Measurements from ENCODE around the gene DDIT3.

The DDIT3 gene

GRCh38 chr12:57553343-57554202 lies 33.3 kb upstream of the DDIT3 start:
- H3K4me1 ChIP-seq (ENCODE audit: control insufficient read depth, insufficient read depth, low read length, poor library complexity, severe bottlenecking): peaks cover 17% of the 10 kb centered on the region
- no peak overlapping the region for H3K4me3 ChIP-seq (ENCODE audit: extremely low read depth, insufficient read depth, low read length, poor library complexity, severe bottlenecking)
- H3K9me3 ChIP-seq (ENCODE audit: control insufficient read depth, low read length): no peaks in the 10 kb centered on the region
- H3K27ac ChIP-seq (ENCODE audit: low read depth, low read length, severe bottlenecking): no peak overlapping the region
- H3K36me3 ChIP-seq (ENCODE audit: control insufficient read depth, insufficient read depth, low read length): no peaks in the 10 kb centered on the region
- 89 to 91% methylated on average over 4 of the region's 7 CpGs for whole genome bisulfite sequencing, 2 experiments (ENCODE audit: insufficient coverage in 2 of 2)

DNA sequence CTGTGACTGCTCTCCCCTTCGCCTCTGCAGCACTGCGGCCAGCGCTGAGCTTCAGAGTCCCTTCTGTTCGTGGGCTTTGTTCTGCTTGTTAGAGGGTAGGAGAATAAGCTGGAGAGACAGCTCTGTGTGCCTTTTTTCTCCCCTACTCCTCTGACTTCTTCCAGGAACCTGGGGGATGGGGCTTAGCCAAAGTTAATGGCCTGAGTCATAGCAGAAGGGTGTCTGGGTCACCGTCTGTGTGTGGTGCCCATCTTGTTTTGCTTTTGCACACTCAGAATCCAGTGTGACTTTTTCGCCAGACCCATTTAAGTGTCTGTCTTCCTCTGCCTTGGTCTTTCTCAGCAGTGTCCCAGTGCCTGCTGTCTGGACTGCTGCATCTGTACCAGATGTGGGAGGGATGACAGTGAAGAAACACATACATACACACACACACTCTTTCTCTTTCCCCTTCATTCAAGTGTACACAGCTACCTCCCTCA lies 32.6 kb upstream of the DDIT3 start:
- peaks cover 17% of the 10 kb centered on the region for H3K4me1 ChIP-seq (ENCODE audit: control insufficient read depth, insufficient read depth, low read length, poor library complexity, severe bottlenecking)
- no peak overlapping the region for H3K4me3 ChIP-seq (ENCODE audit: extremely low read depth, insufficient read depth, low read length, poor library complexity, severe bottlenecking)
- no peaks in the 10 kb centered on the region for H3K36me3 ChIP-seq (ENCODE audit: control insufficient read depth, insufficient read depth, low read length)
- 48 to 65% methylated on average over 2 of the region's 6 CpGs for WGBS, 2 experiments (ENCODE audit: insufficient coverage in 2 of 2)
- H3K9me3 ChIP-seq (ENCODE audit: control insufficient read depth, low read length): no peaks in the 10 kb centered on the region
- peak overlapping the region; percentile 51 for H3K27ac ChIP-seq (ENCODE audit: low read depth, low read length, severe bottlenecking)

- Histone ChIP-seq H3K36me3 (ENCODE audit: control insufficient read depth, insufficient read depth, low read length) (no peaks in the 10 kb centered on the region), H3K27ac (ENCODE audit: low read depth, low read length, severe bottlenecking) (peak overlapping the region; percentile 51), H3K4me1 (ENCODE audit: control insufficient read depth, insufficient read depth, low read length, poor library complexity, severe bottlenecking) (peaks cover 17% of the 10 kb centered on the region), H3K4me3 (ENCODE audit: extremely low read depth, insufficient read depth, low read length, poor library complexity, severe bottlenecking) (no peak overlapping the region), H3K9me3 (ENCODE audit: control insufficient read depth, low read length) (no peaks in the 10 kb centered on the region)
- WGBS, 2 experiments (ENCODE audit: insufficient coverage in 2 of 2): 86% methylated on average over 1 of the region's 2 CpGs; no CpG with 5 or more reads in 1 of the 2 experiments
Measured at GRCh38 chr12:57552306-57552651, 32.0 kb upstream of the DDIT3 start.

GRCh38 chr12:57551637-57552305 lies 31.5 kb upstream of the DDIT3 start:
- 57% methylated on average over 1 of the region's 3 CpGs; no CpG with 5 or more reads in 1 of the 2 experiments for WGBS, 2 experiments (ENCODE audit: insufficient coverage in 2 of 2)
- Histone ChIP-seq H3K4me3 (ENCODE audit: extremely low read depth, insufficient read depth, low read length, poor library complexity, severe bottlenecking) (no peak overlapping the region), H3K9me3 (ENCODE audit: control insufficient read depth, low read length) (no peaks in the 10 kb centered on the region), H3K4me1 (ENCODE audit: control insufficient read depth, insufficient read depth, low read length, poor library complexity, severe bottlenecking) (peaks cover 17% of the 10 kb centered on the region), H3K36me3 (ENCODE audit: control insufficient read depth, insufficient read depth, low read length) (no peaks in the 10 kb centered on the region), H3K27ac (ENCODE audit: low read depth, low read length, severe bottlenecking) (no peak overlapping the region)

GRCh38 chr12:57550641-57551549 lies 30.6 kb upstream of the DDIT3 start:
- 27 to 47% methylated on average over 3 of the region's 7 CpGs for WGBS, 2 experiments (ENCODE audit: insufficient coverage in 2 of 2)
- peaks cover under 1% of the 10 kb centered on the region for H3K36me3 ChIP-seq (ENCODE audit: control insufficient read depth, insufficient read depth, low read length)
- no peak overlapping the region for H3K27ac ChIP-seq (ENCODE audit: low read depth, low read length, severe bottlenecking)
- H3K4me1 ChIP-seq (ENCODE audit: control insufficient read depth, insufficient read depth, low read length, poor library complexity, severe bottlenecking): peaks cover 20% of the 10 kb centered on the region
- no peaks in the 10 kb centered on the region for H3K9me3 ChIP-seq (ENCODE audit: control insufficient read depth, low read length)
- H3K4me3 ChIP-seq (ENCODE audit: extremely low read depth, insufficient read depth, low read length, poor library complexity, severe bottlenecking): peak overlapping the region; percentile 43

GRCh38 chr12:57549909-57550640 lies 29.8 kb upstream of the DDIT3 start, which contains the start of gene KIF5A:
Gene KIF5A (plus strand): TSS chr12:57550044. CDS start chr12:57550272, 228 bp downstream.
- peaks cover 9% of the 10 kb centered on the region for H3K36me3 ChIP-seq (ENCODE audit: control insufficient read depth, insufficient read depth, low read length)

GRCh38 chr12:57549203-57549908 lies 29.0 kb upstream of the DDIT3 start:
- H3K27ac ChIP-seq (ENCODE audit: low read depth, low read length, severe bottlenecking): no peak overlapping the region
- H3K4me3 ChIP-seq (ENCODE audit: extremely low read depth, insufficient read depth, low read length, poor library complexity, severe bottlenecking): peak overlapping the region; percentile 43
- 42 to 59% methylated on average over 5 to 10 of the region's 13 CpGs for WGBS, 2 experiments (ENCODE audit: insufficient coverage in 2 of 2)

More at GRCh38 chr12:57549909-57550640, 29.8 kb upstream of the DDIT3 start, which contains the start of gene KIF5A:
- Histone ChIP-seq H3K4me3 (ENCODE audit: extremely low read depth, insufficient read depth, low read length, poor library complexity, severe bottlenecking) (peak within 1 kb of the TSS; percentile 43), H3K9me3 (ENCODE audit: control insufficient read depth, low read length) (no peaks in the 10 kb centered on the region), H3K4me1 (ENCODE audit: control insufficient read depth, insufficient read depth, low read length, poor library complexity, severe bottlenecking) (peaks cover 25% of the 10 kb centered on the region), H3K27ac (ENCODE audit: low read depth, low read length, severe bottlenecking) (no peak within 1 kb of the TSS)
- WGBS, 2 experiments (ENCODE audit: insufficient coverage in 2 of 2): 1% methylated on average over 40 to 41 of the region's 52 CpGs

GRCh38 chr12:57548488-57548887 lies 28.2 kb upstream of the DDIT3 start:
- Histone ChIP-seq H3K27ac (ENCODE audit: low read depth, low read length, severe bottlenecking) (no peak overlapping the region), H3K4me3 (ENCODE audit: extremely low read depth, insufficient read depth, low read length, poor library complexity, severe bottlenecking) (no peak overlapping the region), H3K36me3 (ENCODE audit: control insufficient read depth, insufficient read depth, low read length) (peaks cover 18% of the 10 kb centered on the region), H3K9me3 (ENCODE audit: control insufficient read depth, low read length) (no peaks in the 10 kb centered on the region), H3K4me1 (ENCODE audit: control insufficient read depth, insufficient read depth, low read length, poor library complexity, severe bottlenecking) (peaks cover 23% of the 10 kb centered on the region)
- no CpG with 5 or more reads among the region's 2 CpGs for WGBS, 2 experiments (ENCODE audit: insufficient coverage in 2 of 2)

More at GRCh38 chr12:57549203-57549908, 29.0 kb upstream of the DDIT3 start:
- Histone ChIP-seq H3K36me3 (ENCODE audit: control insufficient read depth, insufficient read depth, low read length) (peaks cover 14% of the 10 kb centered on the region), H3K4me1 (ENCODE audit: control insufficient read depth, insufficient read depth, low read length, poor library complexity, severe bottlenecking) (peaks cover 25% of the 10 kb centered on the region), H3K9me3 (ENCODE audit: control insufficient read depth, low read length) (no peaks in the 10 kb centered on the region)

DNA sequence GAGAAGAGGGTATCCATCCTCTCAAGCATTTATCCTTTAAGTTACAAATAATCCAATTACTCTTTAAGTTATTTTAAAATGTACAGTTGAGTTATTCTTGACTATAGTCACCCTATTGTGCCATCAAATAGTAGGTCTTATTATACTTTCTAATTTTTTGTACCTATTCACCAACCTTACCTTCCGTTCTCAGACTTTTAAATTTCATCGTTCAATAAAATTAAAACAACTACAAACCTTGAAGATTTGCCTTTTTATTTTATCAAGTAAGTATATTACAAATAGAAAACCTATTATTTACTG lies 27.6 kb upstream of the DDIT3 start:
- Histone ChIP-seq H3K4me1 (ENCODE audit: control insufficient read depth, insufficient read depth, low read length, poor library complexity, severe bottlenecking) (peaks cover 18% of the 10 kb centered on the region), H3K4me3 (ENCODE audit: extremely low read depth, insufficient read depth, low read length, poor library complexity, severe bottlenecking) (no peak overlapping the region), H3K36me3 (ENCODE audit: control insufficient read depth, insufficient read depth, low read length) (peaks cover 21% of the 10 kb centered on the region), H3K9me3 (ENCODE audit: control insufficient read depth, low read length) (no peaks in the 10 kb centered on the region), H3K27ac (ENCODE audit: low read depth, low read length, severe bottlenecking) (no peak overlapping the region)
- WGBS, 2 experiments (ENCODE audit: insufficient coverage in 2 of 2): no CpG with 5 or more reads among the region's 2 CpGs
